Measurements from ENCODE around the gene FOLR3.
A peak's percentile ranks its signal among the peaks of the same experiment; 100 is the strongest.

The FOLR3 gene

DNA sequence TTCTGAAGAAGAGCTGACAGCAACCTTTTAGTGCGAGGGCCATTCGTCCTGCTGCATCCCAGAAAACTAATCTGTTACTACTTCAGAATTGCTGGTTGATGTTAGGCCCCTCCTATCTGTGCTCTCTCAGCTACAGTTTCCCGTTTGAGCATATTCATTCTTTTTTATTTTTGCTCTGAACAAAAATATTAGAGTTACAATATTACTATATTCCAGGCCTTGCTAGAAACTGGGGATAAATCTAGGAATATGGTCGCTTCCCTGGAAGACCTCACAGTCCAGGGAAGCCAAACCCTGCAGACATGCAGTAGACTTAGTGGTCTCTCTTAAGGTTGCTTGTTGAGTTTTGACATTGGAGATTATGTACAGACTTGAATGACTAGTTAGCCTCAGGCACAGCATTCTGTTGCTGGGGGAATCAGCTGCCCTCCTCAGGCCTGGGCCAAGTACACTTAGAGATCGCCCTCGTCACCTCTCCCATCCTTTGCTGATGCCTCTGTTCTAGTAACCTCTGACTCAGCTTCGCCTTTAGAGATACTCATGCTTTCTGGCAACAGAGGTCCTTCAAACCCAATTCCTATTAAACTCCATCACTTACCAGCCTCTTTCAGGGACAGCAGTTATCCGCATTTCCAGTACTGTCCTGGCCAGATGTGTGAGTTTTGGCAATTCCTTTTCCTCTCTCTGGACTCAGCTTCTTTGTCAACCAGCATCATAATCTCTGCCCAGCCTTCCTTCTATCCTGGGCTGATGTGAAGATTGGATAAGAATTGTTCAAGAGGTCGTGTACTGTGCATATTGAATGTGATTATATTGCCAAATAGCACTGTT is 22.3 kb upstream of the FOLR3 start:
- Mint-ChIP-seq H3K27ac (peak overlapping the region; percentile 97), H3K36me3 (peaks cover 6% of the 10 kb centered on the region), H3K4me1 (peaks cover 16% of the 10 kb centered on the region), H3K9me3 (no peaks in the 10 kb centered on the region), H3K4me3 (peak overlapping the region; percentile 86), H3K27me3 (peaks cover 8% of the 10 kb centered on the region)
- no peak for ATAC-seq

DNA sequence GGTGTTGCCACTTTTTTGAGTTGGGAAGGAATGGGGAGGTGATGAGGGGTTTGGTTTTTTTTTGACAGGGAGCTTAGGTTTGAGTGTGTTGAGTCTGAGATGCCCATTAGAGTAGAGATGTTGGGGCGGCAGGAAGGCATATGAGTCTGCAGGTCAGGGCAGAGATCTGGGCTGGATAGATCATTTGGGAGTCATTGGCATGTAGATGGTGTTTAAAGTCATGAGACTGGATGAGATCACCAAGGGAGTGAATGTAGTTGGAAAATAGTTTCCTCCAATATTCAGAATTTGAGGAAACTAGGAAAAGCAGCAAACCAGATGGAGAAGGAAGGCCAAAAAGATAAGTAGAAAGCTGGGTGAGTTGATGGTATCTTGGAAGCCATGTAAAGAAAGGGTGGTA is 21.0 kb upstream of the FOLR3 start:
- Mint-ChIP-seq H3K27me3 (peaks cover 8% of the 10 kb centered on the region), H3K9me3 (no peaks in the 10 kb centered on the region), H3K27ac (no peak overlapping the region), H3K4me1 (peaks cover 16% of the 10 kb centered on the region), H3K36me3 (peaks cover 6% of the 10 kb centered on the region), H3K4me3 (no peak overlapping the region)
- ATAC-seq, result no peak

DNA sequence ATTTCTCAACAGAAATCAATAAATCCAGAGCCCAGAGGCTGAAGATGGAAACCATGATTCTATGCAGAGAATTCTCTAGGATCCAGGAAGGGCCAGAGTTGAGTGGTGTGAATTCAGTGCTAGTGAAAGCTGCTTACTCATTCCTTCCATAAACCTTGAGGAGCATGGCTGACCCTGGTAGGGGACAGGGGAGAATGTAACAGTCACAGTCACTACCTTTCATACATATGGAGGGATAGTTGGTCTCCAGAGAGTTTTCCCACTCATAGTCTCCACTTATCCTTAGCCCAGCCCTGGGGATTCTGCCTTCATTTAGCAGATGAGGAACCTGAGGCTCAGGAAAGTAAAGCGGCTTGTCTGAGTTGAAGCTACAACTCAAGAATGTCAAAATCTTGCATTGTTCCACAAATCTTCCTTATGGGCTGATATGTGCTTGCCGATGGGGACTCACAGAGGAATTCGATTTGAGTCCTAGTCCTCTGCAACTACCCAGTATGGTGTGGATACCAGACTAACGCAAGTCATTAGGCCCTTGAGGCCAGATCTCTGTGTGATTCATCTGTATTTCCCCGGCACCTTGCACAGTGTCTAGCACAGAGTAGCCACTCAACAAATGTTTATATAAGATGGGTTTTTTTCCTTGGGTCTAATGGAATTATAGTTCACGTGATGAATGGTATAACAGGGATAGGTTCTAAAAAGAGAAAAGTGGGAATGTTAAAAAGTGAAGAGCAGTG is 19.3 kb upstream of the FOLR3 start:
- Mint-ChIP-seq H3K9me3 (no peaks in the 10 kb centered on the region), H3K36me3 (no peaks in the 10 kb centered on the region), H3K27ac (no peak overlapping the region), H3K4me1 (peaks cover 12% of the 10 kb centered on the region), H3K27me3 (peaks cover 15% of the 10 kb centered on the region), H3K4me3 (no peak overlapping the region)
- ATAC-seq, result no peak

DNA sequence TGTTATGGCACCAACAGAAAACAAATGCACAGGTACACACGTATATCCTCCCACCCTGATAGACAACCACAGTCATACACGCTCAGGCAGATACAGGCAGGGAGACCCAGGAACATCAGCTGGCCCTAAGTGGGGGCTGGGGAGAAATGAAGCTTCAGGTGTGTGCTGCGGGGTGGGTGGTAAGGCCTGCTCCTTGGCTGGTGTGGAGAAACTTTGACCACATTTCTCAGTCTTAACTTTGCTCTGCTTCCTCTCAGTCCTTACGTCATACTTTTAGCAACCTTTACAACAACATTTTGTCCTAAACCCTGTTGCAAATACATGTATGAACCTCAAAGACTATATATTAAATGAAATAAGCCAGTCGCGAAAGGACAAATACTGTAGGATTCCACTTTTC is 16.3 kb upstream of the FOLR3 start:
- peaks cover 28% of the 10 kb centered on the region for H3K27me3 Mint-ChIP-seq
- no peaks in the 10 kb centered on the region for H3K9me3 Mint-ChIP-seq
- no peak for ATAC-seq
- H3K27ac Mint-ChIP-seq, result no peak overlapping the region
- H3K4me3 Mint-ChIP-seq, result no peak overlapping the region
- H3K4me1 Mint-ChIP-seq, result no peaks in the 10 kb centered on the region
- peaks cover 2% of the 10 kb centered on the region for H3K36me3 Mint-ChIP-seq

DNA sequence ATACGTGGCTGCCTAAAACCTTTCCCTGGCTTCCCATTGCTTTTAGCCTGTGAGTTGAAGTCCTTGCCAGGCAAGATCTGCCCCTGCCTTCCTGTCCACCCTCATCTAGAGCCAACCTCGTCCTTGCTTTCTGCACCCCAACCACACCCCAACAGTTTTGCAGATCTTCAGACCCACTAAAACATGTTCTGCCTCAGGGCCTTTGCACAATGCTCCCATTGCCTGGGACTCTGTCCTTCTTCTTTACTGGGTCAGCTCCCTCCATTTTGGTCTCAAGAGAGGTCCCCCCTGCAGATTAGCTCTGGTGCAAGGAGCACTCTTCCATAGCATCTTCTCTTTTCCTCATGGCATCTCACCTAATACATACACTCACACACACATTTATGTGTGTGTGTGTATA is 14.6 kb upstream of the FOLR3 start:
- Mint-ChIP-seq H3K36me3 (peaks cover 5% of the 10 kb centered on the region), H3K27ac (no peak overlapping the region), H3K9me3 (no peaks in the 10 kb centered on the region), H3K27me3 (peaks cover 36% of the 10 kb centered on the region), H3K4me1 (no peaks in the 10 kb centered on the region), H3K4me3 (no peak overlapping the region)
- no peak for ATAC-seq

DNA sequence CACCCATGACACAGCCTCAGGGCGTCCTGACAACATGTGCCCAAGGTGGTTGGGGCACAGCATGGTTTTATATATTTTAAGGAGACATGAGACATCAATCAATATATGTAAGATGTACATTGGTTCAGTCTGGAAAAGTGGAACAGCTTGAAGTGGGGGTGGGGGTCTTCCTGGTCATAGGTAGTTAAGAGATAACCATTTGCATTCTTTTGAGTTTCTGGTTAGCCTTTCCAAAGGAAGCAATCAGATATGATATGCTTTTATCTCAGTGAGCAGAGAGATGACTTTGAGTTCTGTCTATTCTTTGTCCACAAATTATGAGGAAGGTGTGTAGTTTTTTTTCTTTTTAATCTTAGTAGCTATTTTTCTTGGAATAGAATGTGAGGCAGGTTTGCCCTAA is 12.9 kb upstream of the FOLR3 start:
- no peak overlapping the region for H3K27ac Mint-ChIP-seq

DNA sequence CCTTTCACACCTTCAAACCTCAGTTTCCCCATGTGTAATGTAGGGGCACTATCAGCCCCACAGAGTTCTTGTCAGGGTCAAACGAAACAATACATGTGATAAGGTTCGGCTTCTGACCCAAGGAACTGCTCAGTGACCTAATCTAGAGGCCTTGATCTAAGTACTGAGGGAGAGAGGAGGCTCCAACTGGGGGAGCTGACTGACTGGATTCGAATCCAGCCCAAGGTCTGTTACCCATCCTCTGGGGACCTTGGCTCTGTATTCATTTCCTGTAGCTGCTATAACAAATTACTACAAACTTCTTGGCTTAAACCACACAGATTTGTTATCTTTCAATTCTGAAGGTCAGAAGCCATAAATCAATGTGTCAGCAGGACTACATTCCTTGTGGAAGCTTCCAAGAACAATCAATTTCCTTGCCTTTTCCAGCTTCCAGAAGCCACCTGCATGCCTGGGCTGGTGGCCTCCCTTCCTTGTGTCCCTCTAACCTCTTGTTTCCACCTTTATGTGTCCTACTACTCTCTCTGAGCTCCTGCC is 12.3 kb upstream of the FOLR3 start:
- no peak for ATAC-seq
- no peaks in the 10 kb centered on the region for H3K4me1 Mint-ChIP-seq
- no peaks in the 10 kb centered on the region for H3K9me3 Mint-ChIP-seq
- H3K36me3 Mint-ChIP-seq, result peaks cover 5% of the 10 kb centered on the region
- H3K27ac Mint-ChIP-seq, result no peak overlapping the region
- no peak overlapping the region for H3K4me3 Mint-ChIP-seq
- peaks cover 28% of the 10 kb centered on the region for H3K27me3 Mint-ChIP-seq

More for the DNA sequence above, 12.9 kb upstream of the FOLR3 start:
- Mint-ChIP-seq H3K4me1 (no peaks in the 10 kb centered on the region), H3K9me3 (no peaks in the 10 kb centered on the region), H3K36me3 (peaks cover 5% of the 10 kb centered on the region), H3K4me3 (no peak overlapping the region), H3K27me3 (peaks cover 28% of the 10 kb centered on the region)
- ATAC-seq, result no peak

DNA sequence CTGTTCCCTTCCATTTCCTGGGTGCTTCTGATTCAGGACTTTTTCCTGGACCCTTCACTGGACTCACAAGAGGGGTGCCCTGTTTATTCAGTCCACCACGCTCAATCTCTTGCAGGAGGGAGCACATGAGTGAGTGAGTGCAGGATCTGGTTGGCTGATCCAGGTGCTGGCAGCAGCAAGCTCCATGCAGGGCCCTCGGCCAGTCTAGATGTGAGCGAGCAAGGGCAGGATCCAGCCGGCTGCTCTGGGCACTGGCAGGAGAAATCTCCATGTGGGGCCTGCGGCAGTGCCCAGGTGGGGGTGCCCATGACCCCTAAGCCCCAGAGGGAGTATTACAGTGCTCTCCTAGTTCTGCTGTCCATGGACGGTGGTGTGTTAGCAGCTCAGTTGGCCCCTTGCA is 11.5 kb upstream of the FOLR3 start:
- Mint-ChIP-seq H3K36me3 (peaks cover 13% of the 10 kb centered on the region), H3K27ac (no peak overlapping the region), H3K9me3 (peaks cover 7% of the 10 kb centered on the region), H3K4me3 (no peak overlapping the region), H3K4me1 (no peaks in the 10 kb centered on the region), H3K27me3 (peaks cover 37% of the 10 kb centered on the region)
- ATAC-seq, result no peak

DNA sequence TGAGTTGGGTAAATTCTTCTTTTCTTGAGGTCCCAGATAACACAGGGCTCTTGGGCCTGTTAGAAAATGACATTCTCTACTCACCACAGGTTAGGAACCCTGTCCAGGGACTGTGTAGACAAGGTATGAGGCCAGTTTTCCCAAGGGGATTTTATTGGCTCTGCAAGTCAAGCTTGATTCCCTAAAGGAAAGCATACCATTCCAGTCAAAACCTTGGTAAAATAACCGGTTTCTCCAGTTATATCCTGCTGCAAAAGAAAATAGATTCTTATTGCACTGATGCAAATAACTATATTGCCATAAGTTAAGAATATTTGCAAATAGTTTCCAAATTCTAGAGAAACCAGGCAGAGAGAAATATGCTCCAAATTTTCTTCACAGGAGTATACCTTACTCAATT is 9.6 kb upstream of the FOLR3 start:
- Mint-ChIP-seq H3K27me3 (peaks cover 43% of the 10 kb centered on the region), H3K9me3 (peaks cover 10% of the 10 kb centered on the region), H3K27ac (no peak overlapping the region), H3K36me3 (peaks cover 17% of the 10 kb centered on the region), H3K4me3 (no peak overlapping the region), H3K4me1 (no peaks in the 10 kb centered on the region)
- no peak for ATAC-seq

DNA sequence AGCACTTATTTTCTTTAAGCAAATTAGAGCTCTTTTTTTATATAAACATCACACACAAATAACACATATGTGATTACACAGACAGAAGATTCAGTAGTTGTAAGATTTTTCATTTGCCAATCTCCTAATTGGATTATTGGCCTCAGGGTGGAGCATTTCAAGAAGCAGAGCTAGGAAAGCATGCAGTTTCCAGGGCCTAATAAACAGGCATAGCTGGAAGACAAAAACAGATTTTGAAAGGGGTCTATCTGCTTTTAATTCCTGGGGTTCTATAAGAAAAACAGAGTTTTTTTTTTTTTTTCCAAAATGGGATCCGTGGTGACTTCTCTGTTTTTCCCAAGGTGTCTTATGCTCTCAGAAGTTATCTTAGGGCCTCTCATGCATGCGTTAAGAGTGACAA is 7.6 kb upstream of the FOLR3 start:
- Mint-ChIP-seq H3K36me3 (peaks cover 17% of the 10 kb centered on the region), H3K9me3 (peaks cover 10% of the 10 kb centered on the region), H3K4me3 (no peak overlapping the region)

DNA sequence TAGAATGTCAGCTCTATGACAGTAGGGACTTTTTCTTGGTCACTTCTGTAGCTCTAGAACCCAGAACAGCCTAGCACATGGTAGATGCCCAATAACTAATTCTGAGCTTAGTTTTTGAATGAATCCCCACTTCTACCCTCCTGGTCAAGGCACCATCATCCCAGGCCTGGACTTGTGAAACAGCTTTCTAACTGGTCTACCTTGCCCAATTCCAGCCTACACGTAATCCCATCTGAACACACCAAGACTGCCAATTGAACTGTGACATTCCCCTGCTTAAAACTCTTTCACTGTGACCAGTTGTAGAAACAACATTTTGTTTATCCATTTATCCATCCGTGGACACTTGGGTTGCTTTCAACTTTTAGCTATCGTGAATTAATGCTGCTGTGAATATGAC is 6.1 kb upstream of the FOLR3 start:
- Mint-ChIP-seq H3K4me3 (no peak overlapping the region), H3K27me3 (peaks cover 26% of the 10 kb centered on the region), H3K36me3 (peaks cover 14% of the 10 kb centered on the region), H3K4me1 (no peaks in the 10 kb centered on the region), H3K27ac (no peak overlapping the region), H3K9me3 (peaks cover 10% of the 10 kb centered on the region)
- no peak for ATAC-seq

More for the DNA sequence above, 7.6 kb upstream of the FOLR3 start:
- no peak overlapping the region for H3K27ac Mint-ChIP-seq
- no peaks in the 10 kb centered on the region for H3K4me1 Mint-ChIP-seq
- ATAC-seq, result no peak
- H3K27me3 Mint-ChIP-seq, result peaks cover 40% of the 10 kb centered on the region

DNA sequence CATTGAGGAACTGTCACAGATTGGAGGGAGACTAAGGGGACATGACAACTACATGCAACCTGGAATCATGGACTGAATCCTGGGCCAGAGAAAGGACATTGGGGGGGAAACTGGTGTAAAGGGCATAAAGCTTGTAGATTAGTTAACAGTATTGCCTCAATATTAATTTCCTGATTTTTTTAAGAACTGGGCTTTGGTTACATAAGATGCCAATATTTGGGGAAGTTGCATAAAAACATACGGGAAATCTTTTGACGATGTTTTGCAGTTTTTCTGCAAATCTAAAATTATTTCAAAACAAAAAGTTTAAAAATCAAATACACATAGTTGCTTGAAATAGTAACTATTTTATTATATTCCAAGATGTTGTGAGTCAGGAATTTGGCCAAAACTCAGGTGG is 2.9 kb upstream of the FOLR3 start:
- peaks cover 13% of the 10 kb centered on the region for H3K36me3 Mint-ChIP-seq

DNA sequence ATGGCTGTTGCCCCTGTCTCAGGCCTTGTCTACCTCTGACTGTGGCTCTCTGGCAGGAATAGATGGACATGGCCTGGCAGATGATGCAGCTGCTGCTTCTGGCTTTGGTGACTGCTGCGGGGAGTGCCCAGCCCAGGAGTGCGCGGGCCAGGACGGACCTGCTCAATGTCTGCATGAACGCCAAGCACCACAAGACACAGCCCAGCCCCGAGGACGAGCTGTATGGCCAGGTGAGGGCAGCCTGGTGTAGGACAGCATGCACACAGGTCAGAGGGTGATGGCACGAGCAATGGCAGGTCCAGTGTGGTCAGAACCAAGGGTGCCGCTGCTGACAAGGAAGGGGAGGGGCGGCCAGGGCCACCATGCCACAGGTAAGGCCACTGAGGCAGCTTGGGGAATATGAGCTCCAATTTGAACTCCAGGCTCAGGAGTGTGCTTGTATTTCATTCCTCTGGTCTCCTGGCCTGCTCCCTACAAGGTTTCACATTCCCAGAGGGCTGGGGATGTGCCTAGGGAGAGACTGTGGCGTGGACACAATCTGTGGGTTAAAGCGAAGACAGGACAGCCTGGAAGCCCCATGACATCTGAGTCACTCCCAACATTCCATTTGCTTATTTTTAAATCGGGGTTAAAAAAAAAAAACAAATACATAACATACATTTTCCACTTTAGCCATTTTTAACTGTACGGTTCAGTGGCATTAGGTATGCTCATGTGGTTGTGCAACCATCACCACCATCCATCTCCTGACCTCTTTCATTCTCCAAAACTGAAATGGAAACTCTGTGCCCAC is 562 bp downstream of the FOLR3 start:
- no peak overlapping the region for H3K27ac Mint-ChIP-seq
- H3K4me1 Mint-ChIP-seq, result no peaks in the 10 kb centered on the region
- peak; percentile 39 for ATAC-seq
- no peak overlapping the region for H3K4me3 Mint-ChIP-seq
- H3K36me3 Mint-ChIP-seq, result no peaks in the 10 kb centered on the region
- H3K27me3 Mint-ChIP-seq, result peaks cover 13% of the 10 kb centered on the region
- H3K9me3 Mint-ChIP-seq, result peaks cover 4% of the 10 kb centered on the region

More for the DNA sequence above, 2.9 kb upstream of the FOLR3 start:
- H3K9me3 Mint-ChIP-seq, result peaks cover 15% of the 10 kb centered on the region
- H3K4me3 Mint-ChIP-seq, result no peak overlapping the region
- peaks cover 20% of the 10 kb centered on the region for H3K27me3 Mint-ChIP-seq
- no peak for ATAC-seq
- H3K4me1 Mint-ChIP-seq, result no peaks in the 10 kb centered on the region
- H3K27ac Mint-ChIP-seq, result no peak overlapping the region

DNA sequence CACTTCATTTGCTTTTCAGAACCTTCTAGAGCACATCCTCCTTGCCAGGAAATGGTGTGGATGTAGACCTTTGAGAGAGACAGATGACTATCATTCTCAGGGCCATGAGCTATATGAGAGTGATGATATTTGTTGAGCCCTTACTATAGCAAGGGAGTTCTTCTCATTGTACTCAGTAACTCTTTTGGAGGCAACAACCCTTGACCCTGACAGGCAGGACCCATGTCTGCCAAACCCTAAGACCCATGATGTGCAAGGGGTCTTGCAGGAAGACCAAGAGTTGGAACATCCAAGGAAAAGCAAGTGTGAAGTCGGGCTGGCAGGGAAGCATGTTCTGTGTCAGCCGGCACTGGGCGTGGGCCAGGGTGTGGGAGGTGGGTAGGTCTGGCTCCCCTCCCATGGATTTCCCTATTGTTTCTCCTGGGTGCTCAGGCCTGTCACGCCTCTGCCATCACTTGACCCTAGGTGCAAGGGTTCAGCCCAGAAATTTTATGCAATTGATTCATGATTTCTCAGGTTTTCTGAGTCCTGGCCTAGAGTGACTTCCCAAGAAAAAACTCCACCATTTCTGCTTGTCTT is 1.2 kb downstream of the FOLR3 start:
- ATAC-seq, result peak; percentile 7
- H3K27ac Mint-ChIP-seq, result no peak overlapping the region
- peaks cover 4% of the 10 kb centered on the region for H3K9me3 Mint-ChIP-seq
- no peaks in the 10 kb centered on the region for H3K4me1 Mint-ChIP-seq
- H3K4me3 Mint-ChIP-seq, result no peak overlapping the region
- H3K27me3 Mint-ChIP-seq, result peaks cover 19% of the 10 kb centered on the region
- no peaks in the 10 kb centered on the region for H3K36me3 Mint-ChIP-seq

All from stimulated activated memory B cell treated with anti-CD40 and anti-IgM and Interleukin-4, amounts not matched to agents 10 μg/mL and 1 μg/mL and 100 μg/mL, for 72 hours (primary cell).